Measurements from ENCODE around the gene CCNF.

DNA sequence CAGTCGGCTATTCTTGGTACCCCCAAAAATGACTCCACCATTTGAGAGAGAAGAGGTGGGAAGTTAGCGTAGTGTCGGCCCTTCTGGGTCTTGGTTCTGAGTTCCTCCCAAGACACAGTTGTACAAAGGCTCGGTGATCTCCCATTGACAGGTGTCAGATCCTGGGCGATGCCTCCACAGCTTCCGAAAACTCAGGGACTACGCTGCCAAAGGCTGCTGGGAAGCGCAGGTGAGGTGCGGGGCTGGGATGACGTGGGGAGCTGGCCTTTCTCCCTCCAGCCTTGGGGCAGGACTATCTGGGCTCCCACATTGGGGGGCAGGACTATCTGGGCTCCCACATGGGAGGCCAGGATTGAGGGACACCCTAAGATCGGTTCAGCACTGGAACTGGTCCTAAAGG is 10.4 kb downstream of the CCNF start:
- TF ChIP-seq, protein P1, sequence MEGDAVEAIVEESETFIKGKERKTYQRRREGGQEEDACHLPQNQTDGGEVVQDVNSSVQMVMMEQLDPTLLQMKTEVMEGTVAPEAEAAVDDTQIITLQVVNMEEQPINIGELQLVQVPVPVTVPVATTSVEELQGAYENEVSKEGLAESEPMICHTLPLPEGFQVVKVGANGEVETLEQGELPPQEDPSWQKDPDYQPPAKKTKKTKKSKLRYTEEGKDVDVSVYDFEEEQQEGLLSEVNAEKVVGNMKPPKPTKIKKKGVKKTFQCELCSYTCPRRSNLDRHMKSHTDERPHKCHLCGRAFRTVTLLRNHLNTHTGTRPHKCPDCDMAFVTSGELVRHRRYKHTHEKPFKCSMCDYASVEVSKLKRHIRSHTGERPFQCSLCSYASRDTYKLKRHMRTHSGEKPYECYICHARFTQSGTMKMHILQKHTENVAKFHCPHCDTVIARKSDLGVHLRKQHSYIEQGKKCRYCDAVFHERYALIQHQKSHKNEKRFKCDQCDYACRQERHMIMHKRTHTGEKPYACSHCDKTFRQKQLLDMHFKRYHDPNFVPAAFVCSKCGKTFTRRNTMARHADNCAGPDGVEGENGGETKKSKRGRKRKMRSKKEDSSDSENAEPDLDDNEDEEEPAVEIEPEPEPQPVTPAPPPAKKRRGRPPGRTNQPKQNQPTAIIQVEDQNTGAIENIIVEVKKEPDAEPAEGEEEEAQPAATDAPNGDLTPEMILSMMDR (IDR thresholded peaks at IDR 0.05; ENCODE audit: insufficient read depth, low read length): no peak
- TF ChIP-seq POLR2AphosphoS5 (IDR thresholded peaks at IDR 0.05; ENCODE audit: low read depth) (no peak), GABPA (IDR thresholded peaks at IDR 0.05; ENCODE audit: low read depth) (no peak), SPI1 (IDR thresholded peaks at IDR 0.05; ENCODE audit: borderline replicate concordance, low read depth) (no peak)
- TF ChIP-seq, protein P2, sequence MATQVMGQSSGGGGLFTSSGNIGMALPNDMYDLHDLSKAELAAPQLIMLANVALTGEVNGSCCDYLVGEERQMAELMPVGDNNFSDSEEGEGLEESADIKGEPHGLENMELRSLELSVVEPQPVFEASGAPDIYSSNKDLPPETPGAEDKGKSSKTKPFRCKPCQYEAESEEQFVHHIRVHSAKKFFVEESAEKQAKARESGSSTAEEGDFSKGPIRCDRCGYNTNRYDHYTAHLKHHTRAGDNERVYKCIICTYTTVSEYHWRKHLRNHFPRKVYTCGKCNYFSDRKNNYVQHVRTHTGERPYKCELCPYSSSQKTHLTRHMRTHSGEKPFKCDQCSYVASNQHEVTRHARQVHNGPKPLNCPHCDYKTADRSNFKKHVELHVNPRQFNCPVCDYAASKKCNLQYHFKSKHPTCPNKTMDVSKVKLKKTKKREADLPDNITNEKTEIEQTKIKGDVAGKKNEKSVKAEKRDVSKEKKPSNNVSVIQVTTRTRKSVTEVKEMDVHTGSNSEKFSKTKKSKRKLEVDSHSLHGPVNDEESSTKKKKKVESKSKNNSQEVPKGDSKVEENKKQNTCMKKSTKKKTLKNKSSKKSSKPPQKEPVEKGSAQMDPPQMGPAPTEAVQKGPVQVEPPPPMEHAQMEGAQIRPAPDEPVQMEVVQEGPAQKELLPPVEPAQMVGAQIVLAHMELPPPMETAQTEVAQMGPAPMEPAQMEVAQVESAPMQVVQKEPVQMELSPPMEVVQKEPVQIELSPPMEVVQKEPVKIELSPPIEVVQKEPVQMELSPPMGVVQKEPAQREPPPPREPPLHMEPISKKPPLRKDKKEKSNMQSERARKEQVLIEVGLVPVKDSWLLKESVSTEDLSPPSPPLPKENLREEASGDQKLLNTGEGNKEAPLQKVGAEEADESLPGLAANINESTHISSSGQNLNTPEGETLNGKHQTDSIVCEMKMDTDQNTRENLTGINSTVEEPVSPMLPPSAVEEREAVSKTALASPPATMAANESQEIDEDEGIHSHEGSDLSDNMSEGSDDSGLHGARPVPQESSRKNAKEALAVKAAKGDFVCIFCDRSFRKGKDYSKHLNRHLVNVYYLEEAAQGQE (IDR thresholded peaks at IDR 0.05; ENCODE audit: insufficient replicate concordance, low read depth): no peak
